ENCODE results near the gene LMAN1L.

LMAN1L gene

GRCh38 chr15:74866090-74866489, 53.5 kb downstream of the LMAN1L start:
- no peaks in the 10 kb centered on the region for H3K27me3 ChIP-seq (ENCODE audit: insufficient read depth, low read depth, severe bottlenecking)
- no peak overlapping the region for H3K27ac ChIP-seq
- no peak overlapping the region for H3K4me3 ChIP-seq (ENCODE audit: low read depth, low read length)
- H3K36me3 ChIP-seq: peaks cover 24% of the 10 kb centered on the region
- TF ChIP-seq CTCF (IDR thresholded peaks at IDR 0.05; ENCODE audit: low read depth, low read length): no peak
- no peak for DNase-seq
- H3K9me3 ChIP-seq (ENCODE audit: severe bottlenecking): no peaks in the 10 kb centered on the region

- Histone ChIP-seq H3K9me3 (ENCODE audit: severe bottlenecking) (no peaks in the 10 kb centered on the region), H3K36me3 (peaks cover 21% of the 10 kb centered on the region), H3K27ac (no peak overlapping the region), H3K4me3 (ENCODE audit: low read depth, low read length) (no peak overlapping the region), H3K27me3 (ENCODE audit: insufficient read depth, low read depth, severe bottlenecking) (no peaks in the 10 kb centered on the region)
- no peak for DNase-seq
- TF ChIP-seq CTCF (IDR thresholded peaks at IDR 0.05; ENCODE audit: low read depth, low read length): no peak
Observed at GRCh38 chr15:74867466-74868038, 54.9 kb downstream of the LMAN1L start.

- no peak for DNase-seq
- Histone ChIP-seq H3K27me3 (ENCODE audit: insufficient read depth, low read depth, severe bottlenecking) (no peaks in the 10 kb centered on the region), H3K9me3 (ENCODE audit: severe bottlenecking) (no peaks in the 10 kb centered on the region), H3K36me3 (peaks cover 23% of the 10 kb centered on the region), H3K27ac (no peak overlapping the region), H3K4me3 (ENCODE audit: low read depth, low read length) (no peak overlapping the region)
- no peak for TF ChIP-seq CTCF (IDR thresholded peaks at IDR 0.05; ENCODE audit: low read depth, low read length)
Observed at GRCh38 chr15:74868059-74868458, 55.4 kb downstream of the LMAN1L start.

GRCh38 chr15:74869372-74869725, 56.7 kb downstream of the LMAN1L start:
- Histone ChIP-seq H3K4me3 (ENCODE audit: low read depth, low read length) (no peak overlapping the region), H3K9me3 (ENCODE audit: severe bottlenecking) (no peaks in the 10 kb centered on the region), H3K36me3 (peaks cover 20% of the 10 kb centered on the region), H3K27me3 (ENCODE audit: insufficient read depth, low read depth, severe bottlenecking) (no peaks in the 10 kb centered on the region), H3K27ac (no peak overlapping the region)
- no peak for TF ChIP-seq CTCF (IDR thresholded peaks at IDR 0.05; ENCODE audit: low read depth, low read length)
- no peak for DNase-seq

GRCh38 chr15:74869726-74870407, 57.2 kb downstream of the LMAN1L start:
- DNase-seq: no peak
- TF ChIP-seq CTCF (IDR thresholded peaks at IDR 0.05; ENCODE audit: low read depth, low read length): no peak

More at GRCh38 chr15:74869726-74870407, 57.2 kb downstream of the LMAN1L start:
- H3K4me3 ChIP-seq (ENCODE audit: low read depth, low read length): no peak overlapping the region
- no peaks in the 10 kb centered on the region for H3K27me3 ChIP-seq (ENCODE audit: insufficient read depth, low read depth, severe bottlenecking)
- no peak overlapping the region for H3K27ac ChIP-seq
- H3K36me3 ChIP-seq: peaks cover 19% of the 10 kb centered on the region
- H3K9me3 ChIP-seq (ENCODE audit: severe bottlenecking): no peaks in the 10 kb centered on the region
